ENCODE measurements around the gene NRM. TPM values are rescaled to one million over a fixed set of nuclear protein-coding genes. Genes with fewer than 3 reads are reported as not detected.

NRM gene
- total RNA-seq, 2 donors from 2014 or later = 2.6 to 5.2 TPM

GRCh38 chr6:30654798-30655742 lies 35.7 kb downstream of the NRM start:
- Histone ChIP-seq H3K4me3 (no peak overlapping the region), H3K4me1 (no peaks in the 10 kb centered on the region), H3K27me3 (no peaks in the 10 kb centered on the region), H3K27ac (no peak overlapping the region), H3K9me3 (no peaks in the 10 kb centered on the region), H3K36me3 (replicated peaks in 1 of 2; ENCODE audit: insufficient read depth in 1 of 2, low read depth in 2 of 2) (peaks cover 6 to 53% of the 10 kb centered on the region in 2 donors)
- whole genome bisulfite sequencing, 2 donors = 83 to 87% methylated on average over 17 to 19 of the region's 19 CpGs
- intact Hi-C loops (cut with DNase I) = no loop called here
- no peak for ATAC-seq
- no peak for TF ChIP-seq POLR2A (IDR thresholded peaks at IDR 0.05)
- no peak for TF ChIP-seq CTCF (IDR thresholded peaks at IDR 0.05)
- DNase-seq = no peak

- ATAC-seq = no peak
- 87 to 88% methylated on average over 12 of the region's 12 CpGs for WGBS, 2 donors
- Histone ChIP-seq H3K4me1 (peaks cover 16% of the 10 kb centered on the region), H3K4me3 (no peak overlapping the region), H3K36me3 (replicated peaks in 1 of 2; ENCODE audit: insufficient read depth in 1 of 2, low read depth in 2 of 2) (peaks cover 6 to 28% of the 10 kb centered on the region in 2 donors), H3K27me3 (no peaks in the 10 kb centered on the region), H3K27ac (no peak overlapping the region), H3K9me3 (no peaks in the 10 kb centered on the region)
- DNase-seq = no peak
- intact Hi-C loops (cut with DNase I) = no loop called here
- TF ChIP-seq CTCF (IDR thresholded peaks at IDR 0.05) (no peak), POLR2A (IDR thresholded peaks at IDR 0.05) (no peak)
These were observed 39.6 kb downstream of the NRM start for GRCh38 chr6:30651143-30651542.

- 0% methylated on average over 7 to 78 of the region's 78 CpGs for WGBS, 2 donors
These were observed 43.3 kb downstream of the NRM start for GRCh38 chr6:30647242-30648116.

More at GRCh38 chr6:30647242-30648116, 43.3 kb downstream of the NRM start:
- Histone ChIP-seq H3K4me3 (peak overlapping the region; percentile 70 to 96), H3K27ac (peak overlapping the region; percentile 83 to 97 (median 91)), H3K27me3 (no peaks in the 10 kb centered on the region), H3K9me3 (no peaks in the 10 kb centered on the region), H3K4me1 (peaks cover 22% of the 10 kb centered on the region), H3K36me3 (replicated peaks in 1 of 2; ENCODE audit: insufficient read depth in 1 of 2, low read depth in 2 of 2) (peaks cover 0 to 8% of the 10 kb centered on the region in 2 donors)
- DNase-seq (peak; percentile 70 to 80 (median 78)), ATAC-seq (peak; percentile 75)
- TF ChIP-seq CTCF (IDR thresholded peaks at IDR 0.05) (no peak), POLR2A (IDR thresholded peaks at IDR 0.05) (peak; percentile 18 to 67 (median 61))
- intact Hi-C loops (cut with DNase I) = no loop called here

All from body of pancreas (tissue), 4 donors.